ENCODE measurements around the gene TM2D1.

- TF ChIP-seq CTCF (IDR thresholded peaks at IDR 0.05; ENCODE audit: poor library complexity, severe bottlenecking) (no peak), EP300 (conservative IDR thresholded peaks at IDR 0.05; ENCODE audit: poor library complexity, severe bottlenecking) (no peak)
Measured at GRCh38 chr1:61636376-61636775, 88.6 kb downstream of the TM2D1 start.

Data from neural cell (in vitro differentiated cells).